T-helper 2 cell treated with Interferon-gamma antibody and Interleukin-4, amounts not matched to agents 5 μg/mL and 100 μg/mL, for 36 hours (primary cell): Measurements from ENCODE around the gene AATF.

Experiments
- DNase-seq: peaks from one replicate; pipeline ENCODE4 v3.0.0; 2021; ENCODE audit warnings: low spot score
- H3K27ac Mint-ChIP-seq: one replicate; pipeline ENCODE4 v1.8.0; 2021; ENCODE audit warnings: mild to moderate bottlenecking, mixed read lengths
- H3K27me3 Mint-ChIP-seq: one replicate; pipeline ENCODE4 v1.8.0; 2021; ENCODE audit warnings: low read depth, mixed read lengths
- H3K36me3 Mint-ChIP-seq: one replicate; pipeline ENCODE4 v1.8.0; 2021; ENCODE audit warnings: low read depth, mixed read lengths
- H3K4me1 Mint-ChIP-seq: one replicate; pipeline ENCODE4 v1.8.0; 2021; ENCODE audit warnings: low read depth, mixed read lengths
- H3K4me3 Mint-ChIP-seq: one replicate; pipeline ENCODE4 v1.8.0; 2022; ENCODE audit warnings: mild to moderate bottlenecking, moderate library complexity, mixed read lengths
- H3K9me3 Mint-ChIP-seq: one replicate; pipeline ENCODE4 v1.8.0; 2021; ENCODE audit warnings: mixed read lengths

AATF gene

GRCh38 chr17:36942019-36942599, 6.6 kb upstream of the AATF start:
- no peak for DNase-seq
- Mint-ChIP-seq H3K4me1 (peaks cover 14% of the 10 kb centered on the region), H3K27me3 (peaks cover 81% of the 10 kb centered on the region), H3K27ac (no peak overlapping the region), H3K36me3 (peaks cover 8% of the 10 kb centered on the region), H3K4me3 (peak overlapping the region; percentile 1), H3K9me3 (no peaks in the 10 kb centered on the region)

- no peak for DNase-seq
- H3K36me3 Mint-ChIP-seq = peaks cover 8% of the 10 kb centered on the region
- peaks cover 12% of the 10 kb centered on the region for H3K4me1 Mint-ChIP-seq
- no peak overlapping the region for H3K27ac Mint-ChIP-seq
- no peak overlapping the region for H3K4me3 Mint-ChIP-seq
- no peaks in the 10 kb centered on the region for H3K9me3 Mint-ChIP-seq
- H3K27me3 Mint-ChIP-seq = peaks cover 81% of the 10 kb centered on the region
These were observed 6.1 kb upstream of the AATF start for GRCh38 chr17:36942631-36943125.

- Mint-ChIP-seq H3K4me3 (peak overlapping the region; percentile 27), H3K27me3 (peaks cover 78% of the 10 kb centered on the region), H3K27ac (peak overlapping the region; percentile 28), H3K4me1 (peaks cover 16% of the 10 kb centered on the region), H3K36me3 (peaks cover 5% of the 10 kb centered on the region), H3K9me3 (no peaks in the 10 kb centered on the region)
- no peak for DNase-seq
These were observed 5.2 kb upstream of the AATF start for GRCh38 chr17:36943250-36944191.

- Mint-ChIP-seq H3K9me3 (no peaks in the 10 kb centered on the region), H3K27ac (no peak overlapping the region), H3K27me3 (peaks cover 71% of the 10 kb centered on the region), H3K4me3 (no peak overlapping the region), H3K4me1 (peaks cover 16% of the 10 kb centered on the region), H3K36me3 (peaks cover 10% of the 10 kb centered on the region)
- DNase-seq = no peak
These were observed 4.2 kb upstream of the AATF start for GRCh38 chr17:36944553-36944952.

- Mint-ChIP-seq H3K27me3 (peaks cover 65% of the 10 kb centered on the region), H3K4me3 (no peak overlapping the region)
These were observed 3.6 kb upstream of the AATF start for GRCh38 chr17:36945140-36945539.

GRCh38 chr17:36945959-36946725, 2.6 kb upstream of the AATF start:
- no peak overlapping the region for H3K27ac Mint-ChIP-seq
- no peak overlapping the region for H3K4me3 Mint-ChIP-seq
- peaks cover 55% of the 10 kb centered on the region for H3K27me3 Mint-ChIP-seq
- H3K9me3 Mint-ChIP-seq = no peaks in the 10 kb centered on the region
- peaks cover 20% of the 10 kb centered on the region for H3K36me3 Mint-ChIP-seq
- H3K4me1 Mint-ChIP-seq = peaks cover 30% of the 10 kb centered on the region
- DNase-seq = no peak

More at GRCh38 chr17:36945140-36945539, 3.6 kb upstream of the AATF start:
- Mint-ChIP-seq H3K36me3 (peaks cover 12% of the 10 kb centered on the region), H3K9me3 (no peaks in the 10 kb centered on the region), H3K27ac (no peak overlapping the region), H3K4me1 (peaks cover 21% of the 10 kb centered on the region)
- no peak for DNase-seq

GRCh38 chr17:36946726-36947091, 2.0 kb upstream of the AATF start:
- H3K4me3 Mint-ChIP-seq = no peak overlapping the region
- peaks cover 49% of the 10 kb centered on the region for H3K27me3 Mint-ChIP-seq
- H3K27ac Mint-ChIP-seq = no peak overlapping the region
- peaks cover 21% of the 10 kb centered on the region for H3K36me3 Mint-ChIP-seq
- DNase-seq = no peak
- peaks cover 30% of the 10 kb centered on the region for H3K4me1 Mint-ChIP-seq
- H3K9me3 Mint-ChIP-seq = no peaks in the 10 kb centered on the region

GRCh38 chr17:36947922-36948716, 635 bp upstream of the AATF start:
- peak overlapping the region; percentile 96 for H3K27ac Mint-ChIP-seq
- peak overlapping the region; percentile 91 for H3K4me3 Mint-ChIP-seq
- H3K4me1 Mint-ChIP-seq = peaks cover 43% of the 10 kb centered on the region

GRCh38 chr17:36949461-36949927, 740 bp downstream of the AATF start:
- peaks cover 35% of the 10 kb centered on the region for H3K27me3 Mint-ChIP-seq
- peak overlapping the region; percentile 90 for H3K27ac Mint-ChIP-seq
- no peak for DNase-seq
- no peaks in the 10 kb centered on the region for H3K9me3 Mint-ChIP-seq
- H3K36me3 Mint-ChIP-seq = peaks cover 41% of the 10 kb centered on the region
- H3K4me3 Mint-ChIP-seq = peak overlapping the region; percentile 91
- H3K4me1 Mint-ChIP-seq = peaks cover 41% of the 10 kb centered on the region

More at GRCh38 chr17:36947922-36948716, 635 bp upstream of the AATF start:
- DNase-seq = no peak
- Mint-ChIP-seq H3K27me3 (peaks cover 47% of the 10 kb centered on the region), H3K36me3 (peaks cover 35% of the 10 kb centered on the region), H3K9me3 (no peaks in the 10 kb centered on the region)

GRCh38 chr17:36950027-36950426, 1.3 kb downstream of the AATF start:
- H3K9me3 Mint-ChIP-seq = no peaks in the 10 kb centered on the region
- H3K27ac Mint-ChIP-seq = peak overlapping the region; percentile 90
- H3K36me3 Mint-ChIP-seq = peaks cover 45% of the 10 kb centered on the region
- H3K4me3 Mint-ChIP-seq = peak overlapping the region; percentile 91
- peaks cover 41% of the 10 kb centered on the region for H3K4me1 Mint-ChIP-seq
- H3K27me3 Mint-ChIP-seq = peaks cover 30% of the 10 kb centered on the region
- no peak for DNase-seq

GRCh38 chr17:36951084-36951789, 2.5 kb downstream of the AATF start:
- peaks cover 20% of the 10 kb centered on the region for H3K27me3 Mint-ChIP-seq
- H3K4me1 Mint-ChIP-seq = peaks cover 41% of the 10 kb centered on the region
- H3K9me3 Mint-ChIP-seq = no peaks in the 10 kb centered on the region
- DNase-seq = no peak
- H3K4me3 Mint-ChIP-seq = peak overlapping the region; percentile 91
- H3K36me3 Mint-ChIP-seq = peaks cover 54% of the 10 kb centered on the region
- H3K27ac Mint-ChIP-seq = no peak overlapping the region

- Mint-ChIP-seq H3K27ac (no peak overlapping the region), H3K4me1 (peaks cover 17% of the 10 kb centered on the region), H3K27me3 (no peaks in the 10 kb centered on the region), H3K4me3 (no peak overlapping the region), H3K36me3 (peaks cover 35% of the 10 kb centered on the region), H3K9me3 (no peaks in the 10 kb centered on the region)
- DNase-seq = no peak
These were observed 22.8 kb downstream of the AATF start for GRCh38 chr17:36971508-36971907.
